MM.1S (cell line): ENCODE results near the gene GDAP2.

Source experiments
- DNase-seq: peaks from one replicate; pipeline ENCODE4 v3.0.0-alpha.2; 2015
- H2AFZ ChIP-seq: fragments of 300-600 bp; sonication (generic); 2 replicates; pipeline ENCODE4 v1.6.0; 2016; ENCODE audit warnings: antibody characterized with exemption, low read length
- H3F3A ChIP-seq: fragments of 300-600 bp; sonication (generic); 2 replicates; pipeline ENCODE4 v1.6.1; 2016; ENCODE audit warnings: mild to moderate bottlenecking, antibody characterized with exemption, low read length, moderate library complexity, mixed read lengths; ENCODE audit not compliant: insufficient read depth
- H3K27ac ChIP-seq: fragments of 300-600 bp; sonication (generic); 2 replicates; pipeline ENCODE4 v1.5.1; 2016; ENCODE audit warnings: mild to moderate bottlenecking, low read length
- H3K27me3 ChIP-seq: fragments of 300-600 bp; sonication (generic); replicated peaks from 2 replicates; pipeline ENCODE4 v1.6.0; 2016; ENCODE audit warnings: low read length; ENCODE audit not compliant: insufficient read depth
- H3K36me3 ChIP-seq: fragments of 300-600 bp; sonication (generic); replicated peaks from 2 replicates; pipeline ENCODE4 v1.6.1; 2016; ENCODE audit warnings: mild to moderate bottlenecking, low read length, mixed read lengths; ENCODE audit not compliant: insufficient read depth
- H3K4me1 ChIP-seq: fragments of 300-600 bp; sonication (generic); 2 replicates; pipeline ENCODE4 v1.6.1; 2016; ENCODE audit warnings: low read length, mixed read lengths
- H3K4me2 ChIP-seq: fragments of 300-600 bp; sonication (generic); 2 replicates; pipeline ENCODE4 v1.6.0; 2016; ENCODE audit warnings: low read depth, low read length
- H3K4me3 ChIP-seq: fragments of 300-600 bp; sonication (generic); 2 replicates; pipeline ENCODE4 v1.5.1; 2016; ENCODE audit warnings: low read length, mixed read lengths
- H3K79me2 ChIP-seq: fragments of 300-600 bp; sonication (generic); 2 replicates; pipeline ENCODE4 v1.6.1; 2016; ENCODE audit warnings: mixed run types, low read length, mixed read lengths
- H3K9ac ChIP-seq: fragments of 300-600 bp; sonication (generic); 2 replicates; pipeline ENCODE4 v1.6.1; 2016; ENCODE audit warnings: low read length, mixed read lengths
- H3K9me2 ChIP-seq: fragments of 300-600 bp; sonication (generic); replicated peaks from 2 replicates; pipeline ENCODE4 v1.6.1; 2016; ENCODE audit warnings: mild to moderate bottlenecking, low read length, mixed read lengths; ENCODE audit not compliant: insufficient read depth
- H3K9me3 ChIP-seq: fragments of 300-600 bp; sonication (generic); replicated peaks from 2 replicates; pipeline ENCODE4 v1.6.1; 2016; ENCODE audit warnings: mild to moderate bottlenecking, low read length, mixed read lengths; ENCODE audit not compliant: insufficient read depth
- H4K20me1 ChIP-seq: fragments of 300-600 bp; sonication (generic); 2 replicates; pipeline ENCODE4 v1.6.1; 2016; ENCODE audit warnings: mild to moderate bottlenecking, low read length, moderate library complexity, mixed read lengths; ENCODE audit not compliant: insufficient read depth
- EZH2 ChIP-seq: fragments of 300-600 bp; sonication (generic); optimal IDR thresholded peaks from 2 replicates; pipeline ENCODE3; 2017; ENCODE audit warnings: low read depth, mild to moderate bottlenecking, antibody characterized with exemption, low read length, mixed read lengths
- EZH2phosphoT487 ChIP-seq: fragments of 300-600 bp; sonication (generic); IDR thresholded peaks from 2 replicates; pipeline ENCODE4 v1.6.1; 2018; ENCODE audit warnings: antibody characterized with exemption, low read length
- TF ChIP-seq, protein P1 (sequence below): fragments of 300-600 bp; sonication (generic); IDR thresholded peaks from 2 replicates; pipeline ENCODE4 v1.5.1; 2016; ENCODE audit warnings: antibody characterized with exemption, low read length, mixed read lengths

Gene GDAP2

DNA sequence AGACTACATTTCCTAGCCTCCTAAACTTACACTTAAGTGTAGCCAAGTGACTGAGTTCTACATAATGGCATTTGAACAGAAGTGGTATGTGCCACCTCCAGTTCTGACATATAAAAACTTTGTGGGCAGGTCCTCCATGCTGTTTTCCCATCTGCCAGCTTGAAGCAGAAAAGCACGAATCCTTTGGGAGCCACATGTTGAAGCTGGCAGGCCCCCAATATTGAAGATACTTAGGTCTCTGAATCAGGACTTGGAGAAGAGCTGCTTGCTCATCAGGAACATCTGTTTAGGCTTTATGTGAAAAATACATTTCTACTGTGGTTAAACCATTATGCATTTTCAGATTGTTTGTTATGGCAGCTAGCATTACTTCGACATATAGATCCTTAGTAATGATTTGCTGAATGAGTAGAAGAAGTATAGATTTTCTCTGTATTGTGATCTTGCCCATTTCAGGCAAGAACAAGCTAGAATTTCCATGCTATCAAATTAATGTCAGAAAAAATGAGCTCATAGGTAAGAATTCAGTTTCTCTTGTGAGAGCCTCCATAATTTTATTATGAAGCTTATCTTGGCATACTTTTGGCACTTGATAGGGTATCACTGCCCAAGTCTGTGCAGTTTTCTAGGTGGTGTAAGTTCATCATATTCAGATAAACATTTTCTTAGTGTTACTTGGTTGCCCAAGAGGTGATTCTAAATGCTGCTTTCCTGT lies 68.4 kb downstream of the GDAP2 start:
- Histone ChIP-seq H3K79me2 (no peaks in the 10 kb centered on the region), H3K27ac (no peak overlapping the region), H3K4me2 (no peak overlapping the region), H3K36me3 (no peaks in the 10 kb centered on the region), H3K9me3 (no peaks in the 10 kb centered on the region), H3K9ac (no peak overlapping the region), H3K4me3 (no peak overlapping the region), H4K20me1 (no peaks in the 10 kb centered on the region), H3K9me2 (no peaks in the 10 kb centered on the region), H3F3A (no peaks in the 10 kb centered on the region), H3K27me3 (no peaks in the 10 kb centered on the region), H3K4me1 (no peaks in the 10 kb centered on the region), H2AFZ (no peak overlapping the region)
- DNase-seq = no peak
- no peak for TF ChIP-seq EZH2
- no peak for TF ChIP-seq EZH2phosphoT487
- TF ChIP-seq, protein P1, sequence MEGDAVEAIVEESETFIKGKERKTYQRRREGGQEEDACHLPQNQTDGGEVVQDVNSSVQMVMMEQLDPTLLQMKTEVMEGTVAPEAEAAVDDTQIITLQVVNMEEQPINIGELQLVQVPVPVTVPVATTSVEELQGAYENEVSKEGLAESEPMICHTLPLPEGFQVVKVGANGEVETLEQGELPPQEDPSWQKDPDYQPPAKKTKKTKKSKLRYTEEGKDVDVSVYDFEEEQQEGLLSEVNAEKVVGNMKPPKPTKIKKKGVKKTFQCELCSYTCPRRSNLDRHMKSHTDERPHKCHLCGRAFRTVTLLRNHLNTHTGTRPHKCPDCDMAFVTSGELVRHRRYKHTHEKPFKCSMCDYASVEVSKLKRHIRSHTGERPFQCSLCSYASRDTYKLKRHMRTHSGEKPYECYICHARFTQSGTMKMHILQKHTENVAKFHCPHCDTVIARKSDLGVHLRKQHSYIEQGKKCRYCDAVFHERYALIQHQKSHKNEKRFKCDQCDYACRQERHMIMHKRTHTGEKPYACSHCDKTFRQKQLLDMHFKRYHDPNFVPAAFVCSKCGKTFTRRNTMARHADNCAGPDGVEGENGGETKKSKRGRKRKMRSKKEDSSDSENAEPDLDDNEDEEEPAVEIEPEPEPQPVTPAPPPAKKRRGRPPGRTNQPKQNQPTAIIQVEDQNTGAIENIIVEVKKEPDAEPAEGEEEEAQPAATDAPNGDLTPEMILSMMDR = no peak

DNA sequence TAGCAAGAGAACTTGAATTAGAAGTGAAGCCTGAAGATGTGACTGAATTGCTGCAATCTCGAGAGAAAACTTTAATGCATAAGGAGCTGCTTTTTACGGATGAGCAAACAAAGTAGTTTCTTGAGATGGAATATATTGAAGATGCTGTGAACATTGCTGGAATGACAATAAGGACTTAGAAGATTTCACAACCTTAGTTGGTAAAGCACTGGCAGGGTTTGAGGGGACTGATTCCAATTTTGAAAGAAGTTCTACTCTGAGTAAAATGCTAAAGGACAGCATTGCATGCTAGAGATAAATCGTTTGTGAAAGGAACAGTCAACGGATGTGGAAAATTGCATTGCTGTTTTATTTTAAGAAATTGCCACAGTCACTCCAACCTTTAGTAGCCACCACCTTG lies 69.5 kb downstream of the GDAP2 start:
- no peak overlapping the region for H3K9ac ChIP-seq
- no peaks in the 10 kb centered on the region for H3K9me3 ChIP-seq
- no peaks in the 10 kb centered on the region for H3K79me2 ChIP-seq
- TF ChIP-seq EZH2phosphoT487 (no peak), EZH2 (no peak)
- TF ChIP-seq, protein P1 = no peak
- no peaks in the 10 kb centered on the region for H3F3A ChIP-seq
- no peaks in the 10 kb centered on the region for H3K36me3 ChIP-seq
- H3K4me3 ChIP-seq = no peak overlapping the region
- H3K27ac ChIP-seq = no peak overlapping the region
- H3K9me2 ChIP-seq = no peaks in the 10 kb centered on the region
- H3K4me1 ChIP-seq = no peaks in the 10 kb centered on the region
- no peak for DNase-seq
- H2AFZ ChIP-seq = no peak overlapping the region
- H3K27me3 ChIP-seq = no peaks in the 10 kb centered on the region
- H4K20me1 ChIP-seq = no peaks in the 10 kb centered on the region
- H3K4me2 ChIP-seq = no peak overlapping the region

DNA sequence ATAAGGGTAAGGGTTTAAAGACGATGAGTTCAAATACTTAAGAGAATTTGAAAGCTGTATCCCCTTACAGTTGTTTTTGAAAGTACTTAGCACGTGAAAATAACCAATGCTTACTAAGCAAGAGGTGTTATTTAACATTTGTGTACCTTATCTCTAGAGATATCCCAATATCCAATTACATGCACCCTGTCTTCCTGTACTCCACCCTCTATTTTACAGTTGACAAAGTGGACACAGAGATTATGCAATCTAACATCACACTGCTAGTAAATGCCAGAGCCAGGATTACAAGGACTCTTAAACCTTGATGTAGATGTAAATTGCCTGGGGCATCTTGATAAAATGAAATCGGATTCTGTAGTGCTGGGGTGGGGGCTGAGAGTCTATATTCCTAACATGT lies 72.0 kb downstream of the GDAP2 start:
- Histone ChIP-seq H3K4me2 (no peak overlapping the region), H3K79me2 (no peaks in the 10 kb centered on the region), H2AFZ (no peak overlapping the region), H3K27me3 (no peaks in the 10 kb centered on the region), H3K9me2 (no peaks in the 10 kb centered on the region), H3K4me1 (no peaks in the 10 kb centered on the region), H4K20me1 (no peaks in the 10 kb centered on the region), H3K9me3 (no peaks in the 10 kb centered on the region), H3K4me3 (no peak overlapping the region), H3K36me3 (no peaks in the 10 kb centered on the region), H3K9ac (no peak overlapping the region), H3K27ac (no peak overlapping the region), H3F3A (no peaks in the 10 kb centered on the region)
- no peak for DNase-seq
- TF ChIP-seq EZH2phosphoT487 (no peak), EZH2 (no peak)
- TF ChIP-seq, protein P1 = no peak
